ENCODE data around the gene SPDEF. TPM values are rescaled to one million over a fixed set of nuclear protein-coding genes. Genes with fewer than 3 reads are reported as not detected.

SPDEF gene
- total RNA-seq, 4 donors from 2014 or later: 25.0 to 45.9 (median 32.3) TPM

DNA sequence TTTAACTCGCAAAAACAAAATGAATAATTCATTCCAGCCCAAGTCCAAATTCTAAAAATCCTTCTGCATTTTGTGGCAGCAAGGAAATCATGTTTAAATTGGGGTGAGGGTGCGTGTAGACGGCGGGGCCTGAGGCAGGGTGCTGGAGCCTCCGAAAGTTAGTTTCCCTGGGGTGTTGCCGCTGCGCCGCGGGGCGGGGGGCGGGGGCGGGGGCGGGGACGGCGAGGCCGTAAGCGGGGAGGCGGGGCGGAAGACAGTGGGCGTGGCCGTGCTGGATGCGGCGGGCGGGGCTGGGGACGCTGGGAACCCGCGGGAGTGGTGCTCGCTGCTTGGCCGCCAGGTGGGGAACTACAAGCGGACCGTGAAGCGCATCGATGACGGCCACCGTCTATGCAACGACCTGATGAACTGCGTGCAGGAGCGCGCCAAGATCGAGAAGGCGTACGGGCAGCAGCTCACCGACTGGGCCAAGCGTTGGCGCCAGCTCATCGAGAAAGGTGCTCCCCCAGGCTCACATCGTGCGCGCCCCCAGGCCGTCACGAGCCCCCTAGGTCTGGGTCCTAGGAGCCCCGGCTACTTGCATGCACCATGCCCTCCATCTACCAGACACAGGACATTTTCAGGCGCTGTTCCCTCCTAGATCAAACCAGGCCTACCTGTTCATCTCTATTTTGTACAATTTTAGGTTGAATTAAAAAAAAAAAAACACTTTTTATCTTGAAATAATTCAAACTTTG, 29.0 kb downstream of the SPDEF start:
- Histone ChIP-seq H3K27ac (no peak overlapping the region), H3K27me3 (no peaks in the 10 kb centered on the region), H3K4me1 (peaks cover 11% of the 10 kb centered on the region), H3K36me3 (no peaks in the 10 kb centered on the region), H3K9me3 (no peaks in the 10 kb centered on the region), H3K4me3 (peak overlapping the region; percentile 30)
- TF ChIP-seq, protein P1, sequence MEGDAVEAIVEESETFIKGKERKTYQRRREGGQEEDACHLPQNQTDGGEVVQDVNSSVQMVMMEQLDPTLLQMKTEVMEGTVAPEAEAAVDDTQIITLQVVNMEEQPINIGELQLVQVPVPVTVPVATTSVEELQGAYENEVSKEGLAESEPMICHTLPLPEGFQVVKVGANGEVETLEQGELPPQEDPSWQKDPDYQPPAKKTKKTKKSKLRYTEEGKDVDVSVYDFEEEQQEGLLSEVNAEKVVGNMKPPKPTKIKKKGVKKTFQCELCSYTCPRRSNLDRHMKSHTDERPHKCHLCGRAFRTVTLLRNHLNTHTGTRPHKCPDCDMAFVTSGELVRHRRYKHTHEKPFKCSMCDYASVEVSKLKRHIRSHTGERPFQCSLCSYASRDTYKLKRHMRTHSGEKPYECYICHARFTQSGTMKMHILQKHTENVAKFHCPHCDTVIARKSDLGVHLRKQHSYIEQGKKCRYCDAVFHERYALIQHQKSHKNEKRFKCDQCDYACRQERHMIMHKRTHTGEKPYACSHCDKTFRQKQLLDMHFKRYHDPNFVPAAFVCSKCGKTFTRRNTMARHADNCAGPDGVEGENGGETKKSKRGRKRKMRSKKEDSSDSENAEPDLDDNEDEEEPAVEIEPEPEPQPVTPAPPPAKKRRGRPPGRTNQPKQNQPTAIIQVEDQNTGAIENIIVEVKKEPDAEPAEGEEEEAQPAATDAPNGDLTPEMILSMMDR (IDR thresholded peaks at IDR 0.05): peak; percentile 53 to 88
- TF ChIP-seq POLR2A (IDR thresholded peaks at IDR 0.05) (no peak), EP300 (IDR thresholded peaks at IDR 0.05) (no peak)
- WGBS: 19% methylated on average over 13 of the region's 53 CpGs
- peak; percentile 97 to 98 for DNase-seq (ENCODE audit: low spot score in 2 of 2)

- H3K36me3 ChIP-seq: no peaks in the 10 kb centered on the region
- no peak overlapping the region for H3K27ac ChIP-seq
- WGBS: 50% methylated on average over 15 of the region's 23 CpGs
- peak overlapping the region; percentile 30 for H3K4me3 ChIP-seq
- TF ChIP-seq POLR2A (IDR thresholded peaks at IDR 0.05) (no peak), POLR2AphosphoS5 (IDR thresholded peaks at IDR 0.05) (no peak), EP300 (IDR thresholded peaks at IDR 0.05) (no peak)
- TF ChIP-seq, protein P1 (IDR thresholded peaks at IDR 0.05): no peak
- H3K9me3 ChIP-seq: no peaks in the 10 kb centered on the region
- H3K27me3 ChIP-seq: no peaks in the 10 kb centered on the region
- no peak for DNase-seq (ENCODE audit: low spot score in 2 of 2)
- H3K4me1 ChIP-seq: peaks cover 11% of the 10 kb centered on the region
Measured at GRCh38 chr6:34526241-34526972, 29.7 kb downstream of the SPDEF start.

GRCh38 chr6:34525431-34526175, 30.5 kb downstream of the SPDEF start:
- Histone ChIP-seq H3K9me3 (no peaks in the 10 kb centered on the region), H3K4me3 (no peak overlapping the region), H3K36me3 (no peaks in the 10 kb centered on the region), H3K4me1 (peaks cover 11% of the 10 kb centered on the region), H3K27me3 (no peaks in the 10 kb centered on the region), H3K27ac (no peak overlapping the region)
- 88% methylated on average over 7 of the region's 13 CpGs for WGBS
- no peak for DNase-seq (ENCODE audit: low spot score in 2 of 2)
- TF ChIP-seq POLR2AphosphoS5 (IDR thresholded peaks at IDR 0.05): no peak
- no peak for TF ChIP-seq EP300 (IDR thresholded peaks at IDR 0.05)
- TF ChIP-seq, protein P1 (IDR thresholded peaks at IDR 0.05): no peak
- TF ChIP-seq POLR2A (IDR thresholded peaks at IDR 0.05): no peak

DNA sequence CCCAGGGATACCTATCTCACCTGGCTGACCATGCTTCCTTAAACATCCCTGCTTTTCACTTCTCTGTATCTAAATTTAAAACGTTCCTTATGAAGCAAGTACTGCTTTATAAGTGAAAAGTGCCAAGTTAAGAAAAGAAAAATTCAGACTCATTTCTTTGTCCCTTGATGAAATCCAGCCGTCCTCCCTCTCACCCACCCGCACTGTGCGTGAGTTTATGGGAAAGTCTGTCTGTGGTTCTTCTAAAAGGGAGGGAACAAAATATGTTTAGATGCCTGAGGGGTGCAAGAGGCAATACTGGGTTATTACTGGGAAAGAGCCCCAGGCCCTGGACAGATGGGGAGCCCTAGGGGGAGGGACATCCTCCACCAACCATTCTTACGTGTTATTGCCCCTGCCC, 31.2 kb downstream of the SPDEF start:
- DNase-seq (ENCODE audit: low spot score in 2 of 2): no peak
- 74% methylated on average over 4 of the region's 5 CpGs for WGBS
- Histone ChIP-seq H3K9me3 (no peaks in the 10 kb centered on the region), H3K4me1 (peaks cover 11% of the 10 kb centered on the region), H3K4me3 (no peak overlapping the region), H3K27me3 (no peaks in the 10 kb centered on the region), H3K36me3 (no peaks in the 10 kb centered on the region), H3K27ac (no peak overlapping the region)
- TF ChIP-seq, protein P1 (IDR thresholded peaks at IDR 0.05): no peak
- TF ChIP-seq POLR2AphosphoS5 (IDR thresholded peaks at IDR 0.05) (no peak), POLR2A (IDR thresholded peaks at IDR 0.05) (no peak), EP300 (IDR thresholded peaks at IDR 0.05) (no peak)

DNA sequence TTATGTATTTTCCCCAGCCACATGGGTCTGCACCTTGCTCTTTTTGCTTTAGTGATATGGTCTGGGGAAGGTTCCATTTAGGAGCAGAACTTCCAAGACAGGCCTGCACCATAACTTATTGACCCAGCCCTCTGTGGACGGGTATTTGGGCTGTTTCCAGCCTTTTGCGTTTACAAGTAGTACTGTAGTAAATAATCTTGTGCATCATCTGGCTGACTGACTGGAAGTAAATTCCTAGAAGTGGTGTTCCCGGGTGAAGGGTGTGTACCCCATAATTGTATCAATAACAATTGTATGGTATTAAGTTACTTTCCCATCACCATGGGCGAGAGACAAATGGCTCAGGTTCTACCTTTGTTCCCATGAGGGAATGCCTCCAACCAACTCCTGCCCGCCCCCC, 31.6 kb downstream of the SPDEF start:
- whole genome bisulfite sequencing: 49% methylated on average over 5 of the region's 5 CpGs
- Histone ChIP-seq H3K4me1 (peaks cover 11% of the 10 kb centered on the region), H3K27ac (no peak overlapping the region), H3K27me3 (no peaks in the 10 kb centered on the region), H3K36me3 (no peaks in the 10 kb centered on the region), H3K9me3 (no peaks in the 10 kb centered on the region), H3K4me3 (no peak overlapping the region)
- DNase-seq (ENCODE audit: low spot score in 2 of 2): peak in 1 of 2 donors; percentile 27
- no peak for TF ChIP-seq EP300 (IDR thresholded peaks at IDR 0.05)
- no peak for TF ChIP-seq POLR2AphosphoS5 (IDR thresholded peaks at IDR 0.05)

Measured in suprapubic skin (tissue), 4 donors.